H9 (cell line): ENCODE measurements around the gene CAMTA1. TPM values are rescaled to one million over a fixed set of nuclear protein-coding genes. Genes with fewer than 3 reads are reported as not detected.

ENCODE experiments used
- DNase-seq: peaks from one replicate; pipeline ENCODE4 v3.0.0-alpha.2; 2017
- H2AFZ ChIP-seq: one replicate; pipeline ENCODE4 v1.6.1; 2013; ENCODE audit warnings: mild to moderate bottlenecking, low read length, control low read depth, moderate library complexity
- H2AK5ac ChIP-seq: 2 replicates; pipeline ENCODE4 v1.6.1; 2013; ENCODE audit warnings: low read length, control low read depth, mixed read lengths; ENCODE audit not compliant: insufficient read length
- H2BK120ac ChIP-seq: one replicate; pipeline ENCODE4 v1.6.1; 2013; ENCODE audit warnings: low read depth, mild to moderate bottlenecking, low read length, control low read depth, inconsistent platforms; ENCODE audit not compliant: poor library complexity, severe bottlenecking
- H2BK12ac ChIP-seq: 2 replicates; pipeline ENCODE4 v1.6.1; 2013; ENCODE audit warnings: low read length, control low read depth, mixed read lengths, low read depth; ENCODE audit not compliant: insufficient read length
- H2BK15ac ChIP-seq: 2 replicates; pipeline ENCODE4 v1.6.1; 2013; ENCODE audit warnings: low read depth, low read length, control low read depth
- H2BK20ac ChIP-seq: one replicate; pipeline ENCODE4 v1.6.1; 2013; ENCODE audit warnings: low read depth, mild to moderate bottlenecking, low read length, control low read depth, inconsistent platforms; ENCODE audit not compliant: poor library complexity, severe bottlenecking
- H2BK5ac ChIP-seq: 2 replicates; pipeline ENCODE4 v1.6.1; 2013; ENCODE audit warnings: low read length, control low read depth, mixed read lengths; ENCODE audit not compliant: insufficient read length
- H3K14ac ChIP-seq: 2 replicates; pipeline ENCODE4 v1.6.1; 2013; ENCODE audit warnings: low read length, control low read depth; ENCODE audit not compliant: insufficient read depth
- H3K18ac ChIP-seq: 2 replicates; pipeline ENCODE4 v1.6.1; 2013; ENCODE audit warnings: low read depth, mild to moderate bottlenecking, mixed read lengths, low read length, control low read depth; ENCODE audit not compliant: insufficient read length
- H3K23ac ChIP-seq: 2 replicates; pipeline ENCODE4 v1.6.1; 2013; ENCODE audit warnings: low read length, control low read depth, mixed read lengths, low read depth; ENCODE audit not compliant: insufficient read length
- H3K23me2 ChIP-seq: 2 replicates; pipeline ENCODE4 v1.6.1; 2013; ENCODE audit warnings: low read depth, mild to moderate bottlenecking, mixed read lengths, low read length, control low read depth; ENCODE audit not compliant: insufficient read length, poor library complexity, severe bottlenecking
- H3K27ac ChIP-seq: 2 replicates; pipeline ENCODE4 v1.5.1; 2013; ENCODE audit warnings: low read length, control low read depth, mixed read lengths, low read depth; ENCODE audit not compliant: insufficient read length
- H3K27me3 ChIP-seq: 2 replicates; pipeline ENCODE4 v1.6.1; 2013; ENCODE audit warnings: low read length, control low read depth, inconsistent platforms; ENCODE audit not compliant: insufficient read depth
- H3K4ac ChIP-seq: 2 replicates; pipeline ENCODE4 v1.6.1; 2013; ENCODE audit warnings: low read depth, mild to moderate bottlenecking, control low read depth, inconsistent platforms, low read length, moderate library complexity
- H3K4me1 ChIP-seq: 2 replicates; pipeline ENCODE4 v1.6.1; 2013; ENCODE audit warnings: low read length, control low read depth, inconsistent platforms; ENCODE audit not compliant: insufficient read depth
- H3K4me2 ChIP-seq: 2 replicates; pipeline ENCODE4 v1.6.1; 2013; ENCODE audit warnings: low read length, control low read depth, mixed read lengths; ENCODE audit not compliant: insufficient read length, insufficient read depth
- H3K56ac ChIP-seq: 2 replicates; pipeline ENCODE4 v1.6.1; 2013; ENCODE audit warnings: low read depth, mild to moderate bottlenecking, mixed read lengths, low read length, control low read depth; ENCODE audit not compliant: insufficient read length
- H3K79me1 ChIP-seq: 2 replicates; pipeline ENCODE4 v1.6.1; 2013; ENCODE audit warnings: low read depth, mild to moderate bottlenecking, moderate library complexity, low read length, control low read depth, inconsistent platforms; ENCODE audit not compliant: insufficient read depth, poor library complexity, severe bottlenecking
- H3K79me2 ChIP-seq: 2 replicates; pipeline ENCODE4 v1.6.1; 2013; ENCODE audit warnings: low read length, control low read depth, inconsistent platforms; ENCODE audit not compliant: insufficient read depth
- H3K9ac ChIP-seq: 2 replicates; pipeline ENCODE4 v1.6.1; 2013; ENCODE audit warnings: low read length, control low read depth, mixed read lengths; ENCODE audit not compliant: insufficient read length; ENCODE audit errors: extremely low read depth
- H3K9me3 ChIP-seq: one replicate; pipeline ENCODE4 v1.6.1; 2013; ENCODE audit warnings: low read depth, low read length, inconsistent platforms; ENCODE audit not compliant: control insufficient read depth
- H3T11ph ChIP-seq: one replicate; pipeline ENCODE4 v1.6.1; 2013; ENCODE audit warnings: mild to moderate bottlenecking, low read length, control low read depth, inconsistent platforms
- H4K20me1 ChIP-seq: one replicate; pipeline ENCODE4 v1.6.1; 2013; ENCODE audit not compliant: control insufficient read depth, insufficient read length, insufficient read depth
- H4K5ac ChIP-seq: 2 replicates; pipeline ENCODE4 v1.6.1; 2013; ENCODE audit warnings: low read depth, mild to moderate bottlenecking, mixed read lengths, low read length, control low read depth; ENCODE audit not compliant: insufficient read length
- H4K8ac ChIP-seq: replicated peaks from 2 replicates; pipeline ENCODE4 v1.6.1; 2013; ENCODE audit warnings: low read length, control low read depth, mixed read lengths, low read depth; ENCODE audit not compliant: insufficient read length
- H4K91ac ChIP-seq: 2 replicates; pipeline ENCODE4 v1.6.1; 2013; ENCODE audit warnings: low read depth, mild to moderate bottlenecking, moderate library complexity, mixed read lengths, low read length, control low read depth; ENCODE audit not compliant: insufficient read length
- H3K27ac Mint-ChIP-seq, 3 experiments: 2 replicates in 2 of 3; 3 replicates in 1 of 3; pipeline ENCODE4 v1.8.0; 2020 to 2021; ENCODE audit warnings: mixed read lengths in 3 of 3, mild to moderate bottlenecking in 1 of 3, moderate library complexity in 1 of 3
- H3K27me3 Mint-ChIP-seq: 2 replicates; pipeline ENCODE4 v1.8.0; 2021; ENCODE audit warnings: low read depth, mild to moderate bottlenecking, moderate library complexity, mixed read lengths
- H3K36me3 Mint-ChIP-seq, 3 experiments: 2 replicates in 2 of 3; 3 replicates in 1 of 3; pipeline ENCODE4 v1.8.0; 2020 to 2021; ENCODE audit warnings: low read depth in 3 of 3, mixed read lengths in 3 of 3; ENCODE audit not compliant: insufficient read depth in 1 of 3
- H3K4me1 Mint-ChIP-seq, 2 experiments: 2 replicates each; pipeline ENCODE4 v1.8.0; 2020; ENCODE audit warnings: mixed read lengths in 2 of 2
- H3K4me3 Mint-ChIP-seq, 2 experiments: 2 replicates in 1 of 2; 3 replicates in 1 of 2; pipeline ENCODE4 v1.8.0; 2020 to 2021; ENCODE audit warnings: mild to moderate bottlenecking in 2 of 2, mixed read lengths in 2 of 2, moderate library complexity in 1 of 2
- H3K9me3 Mint-ChIP-seq, 2 experiments: 2 replicates in 1 of 2; 3 replicates in 1 of 2; pipeline ENCODE4 v1.8.0; 2020; ENCODE audit warnings: mild to moderate bottlenecking in 2 of 2, mixed read lengths in 2 of 2, moderate library complexity in 1 of 2
- WGBS: extraction: QIAGEN DNeasy Blood & Tissue Kit; methylation state at CpG from one replicate; pipeline ENCODE4 v1.1.7; 2013; ENCODE audit warnings: missing lambda C conversion rate, low lambda C conversion rate, mixed read lengths; ENCODE audit not compliant: insufficient read length; ENCODE audit errors: extremely low coverage; 5-methylcytosine and 5-hydroxymethylcytosine counted together
- total RNA-seq: library from RNA; stranded (reverse); gene quantifications from 2 replicates; pipeline ENCODE4 v1.2.1, GENCODE V29; 2021
- TF ChIP-seq, protein P1 (sequence below): fragments of 200-600 bp; sonication (generic); conservative IDR thresholded peaks from 3 replicates; pipeline ENCODE4 v1.8.0; 2021; ENCODE audit warnings: antibody characterized with exemption, mild to moderate bottlenecking

CAMTA1 gene
- total RNA-seq, 1 experiment from 2014 or later, result 115 TPM

DNA sequence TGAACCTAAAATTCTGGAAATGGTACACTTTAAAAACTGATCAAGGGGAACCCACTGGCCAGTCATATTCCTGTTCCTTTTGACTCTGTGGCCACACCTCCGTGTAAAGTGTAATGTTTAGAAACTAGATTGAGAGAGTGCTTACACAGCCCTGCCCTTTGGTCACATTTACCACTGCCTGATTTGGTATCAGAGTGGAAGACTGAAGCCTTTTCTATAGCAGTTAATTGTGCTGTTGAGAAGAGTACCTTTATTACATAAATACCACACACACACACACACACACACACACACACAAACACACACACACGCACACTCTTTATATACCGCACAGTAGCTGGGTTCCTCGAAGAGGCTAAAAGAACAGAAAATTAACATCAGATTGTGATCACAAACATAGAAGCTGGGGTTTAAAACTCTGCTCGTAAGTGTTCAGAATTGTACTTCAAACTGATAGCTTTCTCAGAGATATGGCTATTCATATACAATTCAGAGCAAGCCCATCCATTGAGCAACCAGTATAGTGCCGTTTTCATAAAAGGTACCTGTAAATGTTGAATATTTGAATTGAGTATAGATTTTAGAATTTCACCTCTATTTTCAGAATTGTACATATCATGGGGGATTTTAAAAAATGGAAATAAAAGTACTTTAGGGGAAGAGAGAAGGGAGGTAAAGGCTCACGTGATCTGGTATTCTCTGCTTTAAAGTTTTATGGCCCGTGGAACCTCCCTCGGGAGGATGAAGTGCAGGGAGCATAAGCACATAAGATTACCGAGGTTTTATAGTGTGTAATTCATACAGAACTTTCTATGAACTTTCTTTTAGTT is 37.5 kb downstream of the CAMTA1 start:
- Histone ChIP-seq H3K18ac (no peak overlapping the region), H3K14ac (no peak overlapping the region), H2BK15ac (no peak overlapping the region), H2BK12ac (no peak overlapping the region), H4K91ac (no peak overlapping the region), H3T11ph (no peak overlapping the region), H2BK5ac (no peak overlapping the region), H3K4ac (no peak overlapping the region), H3K9me3 (no peaks in the 10 kb centered on the region), H4K5ac (no peak overlapping the region), H3K4me2 (no peak overlapping the region), H3K9ac (no peak overlapping the region), H3K79me2 (no peaks in the 10 kb centered on the region), H3K4me1 (no peaks in the 10 kb centered on the region), H4K8ac (no peak overlapping the region), H2AFZ (no peak overlapping the region), H2BK120ac (no peak overlapping the region), H3K27ac (no peak overlapping the region), H3K56ac (no peak overlapping the region), H4K20me1 (no peaks in the 10 kb centered on the region), H2AK5ac (no peak overlapping the region), H3K23me2 (no peaks in the 10 kb centered on the region), H3K23ac (no peak overlapping the region), H3K79me1 (no peaks in the 10 kb centered on the region), H2BK20ac (no peak overlapping the region), H3K27me3 (no peaks in the 10 kb centered on the region)
- Mint-ChIP-seq H3K4me1 (peaks cover 6 to 12% of the 10 kb centered on the region in 2 experiments; a peak in 3 of 4 replicates), H3K9me3 (no peaks in the 10 kb centered on the region), H3K4me3 (no peak overlapping the region), H3K27me3 (no peaks in the 10 kb centered on the region), H3K27ac (0 out of 7 replicates have a peak overlapping the region, but pooled peaks of 1 of the 3 experiments have one; percentile 7), H3K36me3 (peaks cover 0 to 20% (median 10%) of the 10 kb centered on the region in 3 experiments; a peak in 4 of 7 replicates)
- DNase-seq, result no peak
- TF ChIP-seq, protein P1, sequence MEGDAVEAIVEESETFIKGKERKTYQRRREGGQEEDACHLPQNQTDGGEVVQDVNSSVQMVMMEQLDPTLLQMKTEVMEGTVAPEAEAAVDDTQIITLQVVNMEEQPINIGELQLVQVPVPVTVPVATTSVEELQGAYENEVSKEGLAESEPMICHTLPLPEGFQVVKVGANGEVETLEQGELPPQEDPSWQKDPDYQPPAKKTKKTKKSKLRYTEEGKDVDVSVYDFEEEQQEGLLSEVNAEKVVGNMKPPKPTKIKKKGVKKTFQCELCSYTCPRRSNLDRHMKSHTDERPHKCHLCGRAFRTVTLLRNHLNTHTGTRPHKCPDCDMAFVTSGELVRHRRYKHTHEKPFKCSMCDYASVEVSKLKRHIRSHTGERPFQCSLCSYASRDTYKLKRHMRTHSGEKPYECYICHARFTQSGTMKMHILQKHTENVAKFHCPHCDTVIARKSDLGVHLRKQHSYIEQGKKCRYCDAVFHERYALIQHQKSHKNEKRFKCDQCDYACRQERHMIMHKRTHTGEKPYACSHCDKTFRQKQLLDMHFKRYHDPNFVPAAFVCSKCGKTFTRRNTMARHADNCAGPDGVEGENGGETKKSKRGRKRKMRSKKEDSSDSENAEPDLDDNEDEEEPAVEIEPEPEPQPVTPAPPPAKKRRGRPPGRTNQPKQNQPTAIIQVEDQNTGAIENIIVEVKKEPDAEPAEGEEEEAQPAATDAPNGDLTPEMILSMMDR, result no peak
- WGBS, result no CpG with 5 or more reads among the region's 10 CpGs
